SIG-M5 treated with dmso at 0.1 percent for 504 hours (cell line): ENCODE results near the gene C6orf120.

ENCODE experiments used
- DNase-seq: peaks from one replicate; lab custom pipeline; 2025; ENCODE audit not compliant: unreplicated experiment; lab: John Stamatoyannopoulos, UW

C6orf120 gene

DNA sequence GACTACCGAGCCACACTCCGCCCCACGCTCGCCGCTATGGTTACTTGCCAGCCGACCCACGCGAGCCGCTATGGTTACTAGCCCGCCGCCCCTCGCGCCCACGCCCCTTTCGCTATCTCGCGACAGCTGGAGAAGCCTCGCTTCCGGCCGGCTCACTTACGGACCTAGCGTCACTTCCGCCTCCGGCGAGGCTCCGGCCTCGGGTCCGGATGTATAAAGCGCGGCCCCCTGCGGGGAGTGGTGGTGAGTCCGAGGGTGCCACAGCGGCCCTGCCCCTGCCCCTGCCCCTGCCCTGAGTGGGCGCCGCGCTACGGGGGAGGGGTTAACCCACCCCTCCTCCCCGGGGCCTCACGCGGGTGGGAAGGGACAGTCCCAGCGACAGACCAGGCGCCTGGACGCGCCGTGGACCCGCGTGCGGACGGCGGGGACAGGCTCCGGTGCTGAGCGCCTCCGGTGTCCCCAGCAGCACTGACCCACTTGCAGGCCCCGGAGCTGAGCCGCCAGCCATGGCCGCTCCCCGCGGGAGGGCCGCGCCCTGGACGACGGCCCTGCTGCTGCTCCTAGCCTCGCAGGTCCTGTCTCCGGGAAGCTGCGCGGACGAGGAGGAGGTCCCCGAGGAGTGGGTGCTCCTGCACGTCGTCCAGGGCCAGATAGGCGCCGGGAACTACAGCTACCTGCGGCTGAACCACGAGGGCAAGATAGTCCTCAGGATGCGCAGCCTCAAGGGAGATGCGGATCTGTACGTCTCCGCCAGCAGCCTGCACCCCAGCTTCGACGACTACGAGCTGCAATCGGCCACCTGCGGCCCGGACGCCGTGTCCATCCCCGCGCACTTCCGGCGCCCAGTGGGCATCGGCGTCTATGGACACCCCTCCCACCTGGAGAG lies at the start of gene C6orf120, which contains the start of gene WDR27:
C6orf120 (plus strand) TSS at position 173 of the 886 bp plus-strand sequence; CDS start at position 507, 334 bp downstream.
WDR27 (minus strand) TSS at position 76 of the 886 bp plus-strand sequence. CDS start 13,024 bp downstream, outside the sequence.
- peak; percentile 94 for DNase-seq

GRCh38 chr6:169652896-169653295 lies 49.0 kb upstream of the C6orf120 start:
- no peak for DNase-seq

DNA sequence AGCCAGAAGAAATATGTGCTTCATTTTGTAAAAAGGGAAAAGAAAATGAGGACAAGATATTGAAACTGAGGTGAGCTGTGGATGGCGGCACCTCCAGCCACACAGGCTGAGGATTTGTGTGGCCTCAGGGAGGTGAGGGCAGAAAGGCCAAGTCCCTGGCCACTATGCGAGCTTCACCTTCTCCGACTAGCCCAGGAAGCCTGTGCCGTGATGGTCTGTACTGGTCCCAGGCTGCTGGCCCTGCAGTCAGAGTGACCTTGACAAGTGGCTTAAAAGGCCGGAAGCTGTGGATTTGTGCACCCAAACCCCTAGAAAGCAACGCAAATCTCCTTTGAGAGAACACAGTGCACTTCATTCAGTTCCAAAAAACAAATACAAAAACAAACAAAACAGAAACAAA lies 48.2 kb upstream of the C6orf120 start:
- no peak for DNase-seq

DNA sequence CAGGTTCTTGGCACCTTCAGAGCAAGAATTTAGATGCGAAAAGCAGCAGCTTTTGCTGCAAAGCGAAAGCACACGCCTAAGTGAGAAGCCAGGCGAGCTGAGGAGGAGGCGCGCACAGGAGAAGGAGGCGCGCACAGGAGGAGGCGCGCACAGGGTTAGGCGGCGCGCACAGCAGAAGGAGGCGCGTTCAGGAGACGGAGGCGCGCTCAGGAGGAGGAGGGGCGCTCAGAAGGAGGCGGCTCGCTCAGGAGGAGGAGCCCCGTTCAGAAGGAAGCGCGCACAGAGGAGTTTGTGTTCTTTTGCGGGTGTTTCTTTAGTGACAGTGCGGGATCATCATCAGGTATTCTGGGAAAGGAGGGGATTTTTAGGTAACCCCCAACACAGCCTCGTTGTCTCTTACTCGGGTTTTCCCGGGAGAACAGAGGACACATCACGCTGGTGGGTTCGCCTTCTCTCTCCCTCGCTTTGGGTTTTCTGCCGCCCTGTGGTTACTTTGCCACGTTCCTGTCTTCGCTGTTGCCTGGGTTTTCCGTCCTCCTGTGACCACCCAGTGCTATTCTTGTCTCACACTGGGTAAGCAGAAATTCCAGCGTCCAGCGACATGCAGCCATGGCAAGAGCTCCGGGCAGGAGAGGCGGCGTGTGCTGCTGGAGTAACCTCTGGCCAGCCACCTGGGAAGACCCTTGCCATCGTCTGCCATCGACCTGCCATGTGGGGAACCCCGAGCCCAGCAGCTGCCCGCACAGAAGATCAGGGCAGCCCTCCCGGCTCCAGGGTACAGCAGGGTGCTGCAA lies 47.1 kb upstream of the C6orf120 start:
- DNase-seq, result no peak

GRCh38 chr6:169656546-169657283 lies 45.2 kb upstream of the C6orf120 start:
- DNase-seq, result no peak

GRCh38 chr6:169657284-169657610 lies 44.7 kb upstream of the C6orf120 start:
- DNase-seq, result no peak

- no peak for DNase-seq
These were observed 41.9 kb upstream of the C6orf120 start for GRCh38 chr6:169659820-169660610.

- DNase-seq, result no peak
These were observed 41.1 kb upstream of the C6orf120 start for GRCh38 chr6:169660751-169661390.

DNA sequence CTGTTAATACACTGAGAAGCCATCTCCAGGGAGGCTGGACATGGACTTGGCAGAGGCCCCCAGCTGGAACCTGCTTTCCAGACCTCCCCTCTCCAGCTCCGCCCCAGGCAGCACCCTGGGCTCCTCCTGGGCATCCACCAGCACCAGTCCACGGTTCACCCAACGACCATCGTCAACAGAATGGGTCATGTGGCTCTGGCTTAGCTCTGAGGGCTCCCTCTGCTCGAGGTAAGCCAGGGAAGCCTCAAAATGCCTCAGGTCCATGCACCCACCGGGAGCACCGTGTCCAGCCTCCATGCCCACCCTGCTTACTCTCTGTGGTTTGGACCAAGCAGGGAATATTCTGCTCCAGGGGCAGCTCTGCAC lies 40.6 kb upstream of the C6orf120 start:
- DNase-seq, result no peak

- no peak for DNase-seq
These were observed 38.5 kb upstream of the C6orf120 start for GRCh38 chr6:169663468-169663867.

DNA sequence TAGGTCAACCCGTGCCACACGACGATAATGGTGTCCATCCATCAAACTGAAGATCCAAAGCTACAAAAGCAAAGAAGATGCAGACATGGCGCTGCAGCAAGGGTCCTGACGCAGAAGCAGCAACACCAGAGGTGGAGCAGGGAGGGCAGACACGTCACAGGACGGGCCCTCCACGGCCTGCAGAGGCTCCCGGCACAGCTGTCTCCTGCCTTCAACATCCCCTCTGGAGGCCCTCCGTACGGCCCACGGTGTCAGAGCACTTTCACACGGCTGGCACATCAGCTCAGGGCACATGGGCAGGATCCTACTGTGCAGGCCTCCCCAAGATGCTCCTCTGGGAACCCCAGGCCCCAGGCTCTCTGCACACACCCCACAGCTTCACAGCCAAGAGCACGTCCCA lies 37.7 kb upstream of the C6orf120 start:
- DNase-seq, result no peak

DNA sequence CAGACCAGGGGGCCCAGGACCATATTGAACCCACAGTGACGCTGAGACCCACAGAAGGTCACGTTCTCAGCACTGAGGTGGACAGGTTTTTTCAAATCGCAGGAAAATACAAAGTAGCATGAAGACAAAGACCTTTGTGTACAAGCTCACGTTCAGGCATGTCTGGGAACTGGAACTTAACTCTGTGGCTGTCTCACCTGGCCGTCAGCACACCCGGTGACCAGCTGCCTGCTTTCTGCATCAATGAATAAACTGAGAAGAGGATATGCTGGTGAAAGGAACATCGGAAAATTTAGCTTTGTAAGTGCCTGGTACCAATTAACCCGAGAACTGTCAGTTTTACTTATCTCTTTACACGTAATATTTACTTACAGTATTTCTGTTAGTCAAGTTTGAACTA lies 36.6 kb upstream of the C6orf120 start:
- DNase-seq, result no peak

DNA sequence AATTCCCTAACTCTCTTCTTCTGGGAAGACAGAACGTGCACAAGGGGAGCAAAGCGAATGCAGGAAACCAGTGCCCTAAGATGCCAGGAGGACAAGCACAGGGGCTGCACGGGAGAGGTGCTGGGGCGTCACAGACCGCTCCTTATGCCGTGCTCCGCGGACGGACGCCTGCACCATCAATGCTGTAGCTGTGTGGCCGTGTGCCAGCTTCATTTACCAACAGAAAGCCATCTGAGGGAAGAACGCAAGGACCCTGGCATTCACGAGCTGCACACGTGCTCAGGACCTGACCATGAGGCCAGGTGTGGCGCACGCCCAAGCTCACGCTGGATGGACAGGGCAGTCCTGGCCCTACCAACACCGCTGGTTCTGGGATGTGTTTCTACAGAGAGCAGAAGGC lies 35.5 kb upstream of the C6orf120 start:
- no peak for DNase-seq

GRCh38 chr6:169667716-169668115 lies 34.2 kb upstream of the C6orf120 start:
- no peak for DNase-seq

- no peak for DNase-seq
These were observed 33.6 kb upstream of the C6orf120 start for GRCh38 chr6:169668203-169668847.

- DNase-seq, result no peak
These were observed 32.8 kb upstream of the C6orf120 start for GRCh38 chr6:169669147-169669546.

- peak; percentile 18 for DNase-seq
These were observed 32.0 kb upstream of the C6orf120 start for GRCh38 chr6:169669889-169670288.

DNA sequence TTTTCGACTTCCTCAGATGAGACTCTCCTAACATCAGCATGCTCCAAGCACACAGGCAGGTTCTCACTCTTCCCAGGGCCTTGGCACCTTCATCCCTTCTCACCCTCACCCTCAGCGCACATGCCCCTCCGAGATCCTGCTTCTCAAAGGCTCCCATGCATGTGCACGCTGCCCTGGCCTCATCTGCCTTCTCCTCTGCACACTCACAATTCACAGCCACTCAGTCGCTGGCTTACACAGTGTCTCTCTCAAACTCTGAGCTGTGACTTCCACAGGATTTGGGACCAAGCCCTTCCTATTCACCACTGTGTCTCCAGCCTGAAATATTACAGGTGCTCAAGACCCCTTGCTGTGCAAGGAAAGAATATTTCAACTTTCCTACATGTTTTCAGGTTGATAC lies 30.4 kb upstream of the C6orf120 start:
- no peak for DNase-seq

DNA sequence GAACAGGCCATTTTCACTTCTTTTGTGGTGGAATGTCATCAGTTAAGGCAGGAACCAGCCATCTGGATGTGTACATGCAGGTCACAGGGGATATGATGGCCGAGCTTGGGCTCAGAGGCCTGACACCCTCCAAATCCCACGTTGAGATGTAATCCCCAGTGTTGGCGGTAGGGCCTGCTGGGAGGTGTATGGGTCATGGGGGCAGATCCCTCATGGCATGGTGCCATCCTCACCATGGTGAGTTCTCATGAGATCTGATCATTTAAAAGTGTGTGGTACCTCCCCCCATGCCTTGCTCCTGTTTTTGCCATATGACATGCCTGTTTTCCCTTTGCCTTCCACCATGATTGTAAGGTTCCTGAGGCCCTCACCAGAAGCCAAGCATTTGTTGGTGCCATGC lies 26.9 kb upstream of the C6orf120 start:
- DNase-seq, result no peak

DNA sequence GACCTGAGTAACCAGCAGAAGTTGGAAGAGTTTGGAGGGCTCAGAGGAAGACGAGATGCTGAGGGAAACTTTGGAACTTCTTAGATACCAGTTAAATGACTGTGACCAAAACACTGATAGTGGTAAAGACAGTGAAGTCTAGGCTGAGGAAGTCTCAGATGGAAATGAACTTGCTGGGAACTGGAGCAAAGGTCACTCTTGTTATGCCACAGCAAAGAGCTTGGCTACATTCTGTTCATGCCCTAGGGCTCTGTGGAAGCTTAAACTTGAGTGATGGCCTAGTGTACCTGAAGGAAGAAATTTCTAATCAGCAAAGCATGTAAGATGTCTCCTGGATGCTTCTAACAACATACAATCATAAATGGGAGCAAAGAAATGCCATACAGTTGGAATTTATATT lies 24.8 kb upstream of the C6orf120 start:
- no peak for DNase-seq
